NCI-H2081 (cell line): ENCODE measurements around the gene ALS2CL.

Experiments
- DNase-seq, 2 experiments: peaks; one replicate each; lab custom pipeline; 2025; lab: John Stamatoyannopoulos, UW

The ALS2CL gene

GRCh38 chr3:46716461-46717441 is 23.3 kb upstream of the ALS2CL start:
- DNase-seq: no peak

GRCh38 chr3:46715507-46716175 is 22.2 kb upstream of the ALS2CL start:
- no peak for DNase-seq

- no peak for DNase-seq
These were observed 21.4 kb upstream of the ALS2CL start for GRCh38 chr3:46714728-46715506.

GRCh38 chr3:46713898-46714552 is 20.5 kb upstream of the ALS2CL start:
- no peak for DNase-seq

- DNase-seq: no peak
These were observed 19.8 kb upstream of the ALS2CL start for GRCh38 chr3:46713050-46713897.

GRCh38 chr3:46712191-46713049 is 18.9 kb upstream of the ALS2CL start:
- no peak for DNase-seq

- DNase-seq: no peak
These were observed 18.3 kb upstream of the ALS2CL start for GRCh38 chr3:46711760-46712159.

- no peak for DNase-seq
These were observed 17.8 kb upstream of the ALS2CL start for GRCh38 chr3:46711305-46711704.

GRCh38 chr3:46710671-46711295 is 17.3 kb upstream of the ALS2CL start:
- no peak for DNase-seq

- DNase-seq: no peak
These were observed 16.8 kb upstream of the ALS2CL start for GRCh38 chr3:46710229-46710628.

- no peak for DNase-seq
These were observed 16.2 kb upstream of the ALS2CL start for GRCh38 chr3:46709721-46710120.

- no peak for DNase-seq
These were observed 15.7 kb upstream of the ALS2CL start for GRCh38 chr3:46709157-46709654.

GRCh38 chr3:46708401-46709156 is 15.1 kb upstream of the ALS2CL start:
- no peak for DNase-seq

- no peak for DNase-seq
These were observed 14.1 kb upstream of the ALS2CL start for GRCh38 chr3:46707601-46708011.

- no peak for DNase-seq
These were observed 13.5 kb upstream of the ALS2CL start for GRCh38 chr3:46706771-46707582.

- peak; percentile 30 to 49 for DNase-seq
These were observed 12.5 kb upstream of the ALS2CL start for GRCh38 chr3:46705751-46706552.
